Kasumi-1 (cell line): ENCODE results near the gene RNPS1.

Experiments used
- DNase-seq, 2 experiments: peaks; one replicate each; lab custom pipeline; 2025; lab: John Stamatoyannopoulos, UW

RNPS1 gene

DNA sequence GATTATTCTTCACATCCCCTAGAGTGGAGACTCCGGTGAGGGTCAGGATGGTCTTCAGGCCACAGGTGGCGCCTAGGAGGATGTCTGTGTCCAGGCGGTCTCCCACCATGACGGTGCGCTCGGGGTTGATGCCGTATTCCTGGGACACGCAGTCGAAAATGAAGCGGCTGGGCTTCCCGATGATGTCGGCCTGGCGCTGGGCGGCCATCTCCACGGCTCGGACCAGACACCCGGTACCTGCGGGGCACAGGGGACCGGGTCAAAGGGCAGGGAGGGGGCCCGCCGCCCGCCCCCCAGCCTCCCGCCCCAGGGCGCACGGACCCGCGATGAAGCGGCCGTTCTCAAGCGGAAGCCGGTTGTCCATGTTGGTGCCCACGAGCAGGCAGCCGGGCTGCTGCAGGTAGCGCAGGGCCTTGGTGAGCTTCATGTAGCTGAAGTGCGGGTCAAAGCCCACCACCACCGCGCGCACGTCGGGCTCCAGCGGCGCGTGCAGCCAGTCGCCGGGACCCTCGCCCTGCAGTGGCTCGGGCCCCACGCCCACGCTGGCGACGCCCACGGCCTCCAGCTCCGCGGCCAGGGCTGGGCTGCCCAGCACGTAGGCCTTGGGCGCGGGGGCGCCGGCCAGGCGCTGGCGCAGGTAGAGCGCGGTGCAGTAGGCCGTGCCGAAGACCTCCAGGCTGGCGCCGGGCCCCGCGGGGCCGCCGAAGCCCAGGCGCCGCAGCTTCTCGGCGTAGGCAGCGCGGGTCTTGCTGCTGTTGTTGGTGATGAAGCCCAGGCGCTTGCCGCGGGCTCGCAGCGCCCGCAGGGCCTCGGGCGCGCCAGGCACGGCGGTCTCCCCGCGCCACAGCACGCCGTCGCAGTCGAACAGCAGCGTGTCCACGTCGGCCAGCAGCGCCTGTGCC, 53.9 kb downstream of the RNPS1 start:
- no peak for DNase-seq

DNA sequence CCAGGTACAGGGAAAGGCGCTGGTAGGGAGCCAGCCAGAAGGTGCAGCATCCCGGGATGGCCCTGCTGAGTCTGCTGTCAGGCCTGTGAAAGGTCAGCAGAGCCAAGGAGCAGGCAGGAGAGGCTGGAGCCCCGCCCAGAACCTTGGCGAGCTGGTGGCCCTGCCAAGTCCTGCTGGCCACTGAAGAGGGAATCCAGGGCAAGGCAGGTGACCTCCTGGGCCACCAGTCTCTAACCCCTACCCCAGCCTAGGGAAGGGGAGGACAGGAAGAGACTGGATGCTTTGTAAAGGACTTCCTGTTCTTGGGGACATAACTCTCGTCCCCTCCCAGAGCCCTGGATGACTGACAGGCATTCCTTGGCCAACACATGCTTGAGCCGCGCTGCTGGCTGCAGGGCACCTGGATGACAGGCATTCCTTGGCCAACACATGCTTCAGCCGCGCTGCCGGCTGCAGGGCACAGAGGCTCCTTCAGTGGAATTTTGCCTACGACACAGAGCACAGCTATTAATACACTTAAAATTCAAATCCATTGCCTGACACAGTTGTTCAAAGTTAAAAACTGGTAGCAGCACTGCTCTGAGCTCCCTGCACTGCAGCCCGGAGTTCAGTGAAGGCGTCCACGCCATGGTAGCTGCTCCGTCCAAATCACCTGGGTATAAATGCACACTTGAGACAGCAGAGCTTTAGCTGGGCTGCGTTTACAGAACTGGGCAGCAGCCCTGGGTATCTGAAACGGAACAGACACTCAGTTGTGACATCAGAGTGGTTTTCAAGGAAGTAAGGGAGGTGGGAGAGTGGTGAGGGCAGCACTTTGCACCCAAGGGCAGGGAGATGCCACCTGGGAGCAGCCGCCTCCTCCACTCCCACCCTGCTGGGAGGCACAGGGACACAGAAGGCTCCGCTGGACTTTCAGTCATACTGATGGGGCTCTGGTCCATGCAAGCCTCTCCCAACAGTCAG, 55.3 kb downstream of the RNPS1 start:
- DNase-seq, result peak in 1 of 2 experiments; percentile 11

DNA sequence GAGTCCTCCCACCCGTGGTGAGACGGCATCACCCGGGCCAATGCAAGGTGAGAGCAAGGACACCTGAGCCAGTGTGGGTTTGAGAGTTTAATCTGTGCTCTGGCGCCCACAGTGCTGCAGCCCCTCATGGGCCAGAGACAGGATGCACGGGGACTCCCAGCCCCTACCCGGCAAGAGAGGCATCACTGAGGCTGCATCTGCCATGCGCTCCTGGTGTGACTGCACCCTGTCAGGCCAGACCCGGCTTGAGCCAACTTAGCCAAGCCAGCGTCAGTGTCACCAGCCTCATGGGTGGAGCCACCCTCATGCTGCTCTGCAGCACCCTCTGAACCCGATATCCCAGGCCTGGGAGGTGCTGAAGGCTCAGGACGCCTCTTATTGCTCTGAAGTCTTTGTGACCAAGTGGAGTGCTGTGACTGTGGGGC, 56.0 kb downstream of the RNPS1 start:
- no peak for DNase-seq

DNA sequence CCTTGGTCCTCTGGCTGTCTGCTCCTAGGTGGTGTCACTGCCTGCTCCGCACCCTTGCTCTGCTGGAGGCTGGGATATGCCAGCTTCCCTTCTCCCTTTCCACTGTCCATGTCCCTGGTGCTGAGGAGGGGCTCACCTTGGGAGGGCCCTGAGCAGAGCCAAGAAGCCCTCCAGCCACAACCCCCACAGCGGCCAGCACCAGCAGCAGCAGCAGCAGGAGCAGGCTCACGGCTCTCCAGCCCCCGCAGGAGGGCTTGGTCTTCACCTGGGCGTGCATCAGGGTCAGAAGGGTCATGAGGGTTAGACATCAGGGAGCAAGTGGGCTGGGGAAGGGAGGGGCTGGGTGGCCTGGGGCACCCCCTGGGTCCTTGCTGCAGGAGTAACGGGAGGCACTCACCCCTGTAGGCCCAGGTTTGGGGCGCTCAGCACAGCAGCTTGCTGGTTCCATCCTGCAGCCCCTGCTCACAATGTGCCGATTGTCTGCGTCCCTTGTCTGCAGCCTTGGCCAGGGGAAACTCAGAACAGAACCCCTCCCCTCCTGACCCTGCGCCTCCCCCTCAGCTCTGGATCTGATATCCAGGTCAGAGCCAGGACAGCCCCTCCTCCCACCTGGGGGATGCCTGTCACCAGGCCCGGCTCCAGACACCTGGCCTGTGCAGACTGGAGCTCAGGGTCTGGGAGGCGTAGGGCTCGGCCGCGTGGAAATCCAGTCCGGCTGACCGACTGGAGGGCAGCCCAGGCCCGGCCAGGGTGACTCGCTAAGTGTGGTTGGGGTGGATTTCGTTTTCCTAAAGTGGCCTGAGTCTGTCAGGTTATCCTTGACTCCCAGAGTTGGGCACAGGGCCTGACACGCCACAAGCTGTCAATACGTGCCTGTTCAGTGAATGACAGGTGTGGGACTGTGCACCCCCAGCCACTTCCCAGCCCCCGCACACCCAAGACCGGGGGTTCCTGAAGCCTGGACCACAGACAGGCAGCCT, 57.2 kb downstream of the RNPS1 start, which contains the start of gene BRICD5:
Gene BRICD5, minus strand, starts transcription at position 478 of the 980 bp plus-strand sequence. Its CDS starts 30 bp downstream, at position 448.
- DNase-seq, result no peak

DNA sequence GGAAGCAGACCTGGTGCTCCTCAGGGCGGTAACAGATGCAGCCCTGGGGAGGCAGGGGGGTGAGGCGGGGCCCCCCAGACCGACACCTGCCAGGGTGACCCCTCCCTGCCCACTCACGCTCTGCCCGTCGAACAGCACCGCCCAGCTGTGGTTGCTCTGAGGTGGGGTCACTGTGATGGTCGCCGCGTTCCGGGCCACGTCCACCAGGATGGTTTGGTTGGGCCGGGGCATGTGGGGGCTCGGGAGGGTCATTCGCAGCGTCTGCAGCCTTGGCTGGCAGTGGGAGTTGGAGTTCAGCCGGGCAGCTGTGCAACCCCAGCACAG, 58.0 kb downstream of the RNPS1 start:
- DNase-seq, result no peak

DNA sequence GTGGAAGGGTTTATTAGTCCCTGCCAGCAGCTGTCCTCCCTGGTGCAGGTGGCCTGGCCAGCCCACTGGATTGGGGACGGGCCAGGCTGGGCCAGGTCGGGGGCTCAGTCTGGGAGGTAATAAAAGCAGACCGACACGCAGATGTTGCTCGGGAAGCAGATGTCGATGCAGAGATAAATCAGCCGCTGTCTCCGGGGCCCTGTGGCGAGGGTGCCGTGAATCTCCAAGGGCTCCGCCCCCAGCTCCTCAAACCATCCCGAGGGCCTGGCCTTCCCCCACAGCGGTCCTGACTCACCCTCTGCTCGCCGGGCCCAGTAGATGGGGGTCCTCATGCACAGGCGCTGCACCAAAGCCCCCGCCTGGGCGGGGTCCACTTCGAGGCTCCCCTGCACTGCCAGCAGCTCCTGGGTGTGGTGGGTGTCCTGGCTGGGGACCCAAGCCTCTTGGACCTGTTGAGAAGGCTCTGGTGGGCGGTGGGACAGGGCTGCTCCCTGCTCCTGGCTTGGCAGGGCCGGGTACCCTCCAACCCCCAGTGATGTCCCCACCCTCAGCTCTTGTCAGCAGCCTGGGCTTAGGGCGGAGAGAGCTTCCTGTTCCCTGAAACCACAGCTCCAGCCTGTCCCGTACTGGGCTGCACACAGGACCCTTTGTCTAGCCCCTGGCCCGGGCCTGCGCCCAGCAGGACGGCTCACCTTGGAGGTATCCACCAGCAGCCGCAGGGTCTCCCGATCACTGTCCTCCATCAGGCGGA, 58.5 kb downstream of the RNPS1 start:
- no peak for DNase-seq

DNA sequence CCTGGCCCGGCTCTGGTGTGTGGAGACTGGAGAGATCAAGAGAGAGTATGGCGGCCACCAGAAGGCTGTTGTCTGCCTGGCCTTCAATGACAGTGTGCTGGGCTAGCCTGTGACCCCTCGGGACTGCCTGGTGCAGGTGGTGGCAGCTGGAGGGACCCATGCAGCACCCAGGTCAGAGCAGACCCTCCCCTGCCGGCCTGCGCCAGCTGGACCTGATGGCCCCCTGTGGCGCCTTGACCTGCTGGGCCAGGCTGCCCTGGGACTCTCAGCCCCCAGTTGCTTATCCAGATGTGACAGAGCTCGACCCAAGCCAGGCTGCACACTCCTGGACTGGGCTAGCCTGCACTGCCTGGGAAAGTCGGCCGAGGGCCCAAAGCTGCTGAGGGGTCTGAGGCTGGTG, 59.2 kb downstream of the RNPS1 start:
- no peak for DNase-seq

DNA sequence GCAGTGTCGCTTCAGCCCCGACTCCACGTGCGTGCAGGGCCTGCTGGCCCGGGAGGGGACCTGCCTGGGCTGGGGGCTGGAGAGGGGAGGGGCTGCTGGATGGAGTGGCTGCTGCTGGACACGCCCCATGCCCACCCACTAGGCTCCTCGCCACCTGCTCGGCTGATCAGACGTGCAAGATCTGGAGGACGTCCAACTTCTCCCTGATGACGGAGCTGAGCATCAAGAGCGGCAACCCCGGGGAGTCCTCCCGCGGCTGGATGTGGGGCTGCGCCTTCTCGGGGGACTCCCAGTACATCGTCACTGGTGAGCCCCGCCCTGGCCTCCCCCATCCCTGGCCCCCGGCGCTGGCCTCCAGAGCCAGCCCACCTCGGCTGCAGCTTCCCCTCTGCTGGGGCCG, 59.6 kb downstream of the RNPS1 start:
- DNase-seq, result no peak

DNA sequence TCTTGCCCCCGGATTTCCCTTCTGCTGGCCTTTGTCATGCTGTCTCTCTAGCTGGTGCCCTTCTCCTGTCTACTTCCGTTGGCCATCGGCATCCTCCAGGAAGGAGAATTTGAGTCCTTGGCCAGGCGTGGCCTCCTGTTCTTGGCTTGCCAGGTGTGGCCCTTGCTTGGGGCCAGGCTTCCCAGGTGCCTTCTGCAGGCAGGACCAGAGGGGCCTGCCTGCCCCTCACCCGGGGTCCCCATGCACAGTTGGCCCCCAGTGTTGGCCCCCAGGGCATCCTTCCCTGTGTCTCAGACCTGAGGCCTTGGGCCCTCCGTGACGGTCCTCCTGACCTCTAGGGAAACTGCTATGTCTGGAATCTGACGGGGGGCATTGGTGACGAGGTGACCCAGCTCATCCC, 60.1 kb downstream of the RNPS1 start:
- DNase-seq, result no peak

DNA sequence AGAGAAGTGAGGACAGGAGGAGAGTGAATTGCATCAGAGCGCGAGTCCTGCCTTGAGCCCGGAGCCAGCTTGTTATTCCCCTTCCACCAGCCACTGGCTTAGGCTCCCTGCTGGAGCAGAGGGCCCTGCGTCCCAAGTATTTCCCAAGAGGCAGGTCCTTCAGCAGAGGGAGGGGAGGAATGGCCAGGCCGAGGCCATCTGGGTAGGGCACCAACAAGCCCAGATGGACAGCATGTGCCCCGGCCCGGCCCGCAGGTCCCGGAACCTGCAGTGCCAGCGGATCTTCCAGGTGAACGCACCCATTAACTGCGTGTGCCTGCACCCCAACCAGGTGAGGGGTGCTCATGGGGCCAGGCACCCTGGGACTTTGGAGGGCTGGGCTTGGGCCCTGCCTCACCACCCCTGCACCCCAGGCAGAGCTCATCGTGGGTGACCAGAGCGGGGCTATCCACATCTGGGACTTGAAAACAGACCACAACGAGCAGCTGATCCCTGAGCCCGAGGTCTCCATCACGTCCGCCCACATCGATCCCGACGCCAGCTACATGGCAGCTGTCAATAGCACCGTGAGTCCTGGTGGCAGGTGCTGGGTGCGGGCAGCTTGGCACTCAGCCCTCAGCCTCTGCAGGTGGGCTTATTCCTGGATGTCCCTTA, 61.0 kb downstream of the RNPS1 start:
- no peak for DNase-seq

DNA sequence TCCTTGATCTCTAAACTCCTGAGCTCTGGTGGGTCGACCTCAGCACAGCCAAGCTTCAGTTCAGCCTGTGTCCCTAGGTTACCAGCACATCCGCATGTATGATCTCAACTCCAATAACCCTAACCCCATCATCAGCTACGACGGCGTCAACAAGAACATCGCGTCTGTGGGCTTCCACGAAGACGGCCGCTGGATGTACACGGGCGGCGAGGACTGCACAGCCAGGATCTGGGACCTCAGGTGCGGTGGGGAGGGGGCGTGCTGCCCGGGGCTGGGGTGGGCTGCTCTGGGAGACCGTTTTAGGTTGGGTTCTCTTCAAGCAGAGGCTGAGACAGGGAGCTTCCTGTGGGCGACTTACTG, 61.5 kb downstream of the RNPS1 start:
- DNase-seq, result no peak

DNA sequence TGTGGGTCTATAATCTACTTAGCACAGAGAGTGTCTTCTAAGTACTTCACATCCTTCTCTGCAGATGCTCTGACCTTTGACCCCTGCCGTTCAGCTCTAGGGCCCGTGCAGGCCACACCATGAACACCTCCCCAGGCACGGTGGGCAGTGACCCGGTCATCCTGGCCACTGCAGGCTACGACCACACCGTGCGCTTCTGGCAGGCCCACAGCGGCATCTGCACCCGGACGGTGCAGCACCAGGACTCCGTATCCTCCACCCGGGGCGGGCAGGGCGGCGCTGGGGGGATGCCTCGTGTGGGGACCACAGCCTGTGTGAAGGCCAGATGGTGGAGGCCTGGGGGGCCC, 62.0 kb downstream of the RNPS1 start:
- peak in 1 of 2 experiments; percentile 2 for DNase-seq

DNA sequence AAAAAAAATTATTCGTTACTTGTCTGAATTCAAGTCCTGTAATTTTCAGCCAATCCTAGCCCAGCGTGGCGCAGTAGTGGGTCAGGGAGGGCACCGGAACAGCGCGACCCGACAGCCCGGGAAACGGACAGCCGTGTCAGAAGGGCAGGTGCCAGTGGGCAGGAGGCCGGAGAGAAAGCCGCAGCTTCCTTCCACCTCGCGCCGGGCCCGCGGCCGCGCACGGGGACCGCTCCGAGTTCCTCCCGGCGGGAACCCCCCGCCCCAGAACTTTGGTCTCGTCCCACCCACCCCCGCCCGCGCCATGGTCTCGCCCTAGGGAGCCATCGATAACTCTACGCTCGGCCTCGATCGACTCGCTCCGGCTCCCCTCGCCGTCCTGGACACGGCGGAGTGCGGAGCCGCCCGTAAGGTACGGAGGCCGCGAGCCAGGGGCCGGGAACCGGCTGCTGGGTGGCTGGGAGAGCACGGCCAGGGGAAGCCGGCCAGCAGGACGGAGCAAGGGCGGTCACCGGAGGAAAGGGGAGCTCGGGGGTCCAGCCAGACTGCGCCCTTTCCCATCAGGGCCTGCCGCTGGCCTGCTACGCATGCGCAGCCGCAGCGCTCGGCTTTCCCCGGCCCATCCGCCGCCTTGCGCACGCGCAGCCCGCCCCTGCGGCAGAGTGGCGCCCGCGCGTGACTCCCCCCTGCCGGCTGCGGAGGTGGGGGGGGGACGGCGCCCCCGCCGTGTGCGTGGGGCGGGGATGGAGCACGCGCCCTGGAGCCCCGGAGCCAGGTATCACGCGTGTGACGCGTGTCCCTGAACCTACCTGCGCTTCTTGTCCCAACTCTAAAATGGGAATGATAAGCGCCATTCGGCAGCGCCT, 62.6 kb downstream of the RNPS1 start, which contains the start of gene MLST8:
Gene MLST8, plus strand, starts transcription at position 351 of the 863 bp plus-strand sequence. CDS start 632 bp downstream, outside the sequence.
- DNase-seq, result peak; percentile 35 to 45

DNA sequence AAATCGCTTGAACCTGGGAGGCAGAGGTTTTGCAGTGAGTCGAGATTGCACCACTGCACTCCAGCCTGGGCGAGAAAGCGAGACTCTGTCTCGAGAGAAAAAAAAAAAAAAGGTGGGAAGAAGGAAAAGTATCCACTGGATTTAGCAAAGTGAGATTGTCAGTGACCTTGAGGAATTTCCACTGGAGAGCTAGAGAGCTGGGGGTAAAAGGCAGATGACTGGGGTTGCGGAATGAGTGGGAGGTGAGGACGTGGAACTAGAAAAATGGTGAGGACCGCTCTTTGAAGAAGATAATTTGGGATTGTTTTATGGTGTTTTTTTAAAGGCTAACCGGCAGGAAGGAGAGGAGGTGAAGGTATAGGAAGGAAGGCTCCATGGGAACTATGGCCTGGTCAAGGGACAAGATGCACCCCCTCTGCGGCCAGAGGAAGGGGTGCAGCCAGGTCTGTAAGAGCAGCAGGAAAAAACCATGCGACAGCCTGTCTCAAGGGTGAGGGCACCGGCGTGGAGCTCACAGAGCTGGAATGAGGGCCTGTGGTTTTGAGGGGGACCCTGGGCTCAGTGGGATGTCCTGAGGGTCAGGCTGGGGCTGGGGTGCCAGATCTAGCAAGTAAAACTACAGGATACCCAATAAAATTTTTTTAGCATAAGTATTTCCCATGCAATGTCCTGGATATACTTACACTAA, 63.4 kb downstream of the RNPS1 start:
- no peak for DNase-seq
